Stomach (tissue), 9 donors: ENCODE results near the gene TMEM135. TPM values are rescaled to one million over a fixed set of nuclear protein-coding genes. Genes with fewer than 3 reads are reported as not detected.

ENCODE experiments used
- DNase-seq, 2 donors: peaks; one replicate each; pipeline versions ENCODE4 v3.0.0 to v3.0.0-alpha.2; 2013 to 2019
- H3K27ac ChIP-seq, 5 donors: fragments of 200-600 bp in 4 of 5; sonication (generic) in 4 of 5; one replicate each; pipeline ENCODE4 v1.5.1; 2013 to 2019; ENCODE audit warnings: mild to moderate bottlenecking in 1 of 5, moderate library complexity in 1 of 5
- H3K27me3 ChIP-seq, 3 donors: fragments of 200-600 bp; sonication (generic); one replicate each; pipeline ENCODE4 v1.5.1; 2017 to 2019; ENCODE audit warnings: mixed run types in 1 of 3
- H3K36me3 ChIP-seq, 4 donors: fragments of 200-600 bp; sonication (generic); 1 replicate in 3 of 4; 2 replicates in 1 of 4; pipeline ENCODE4 v1.5.1; 2016 to 2019
- H3K4me1 ChIP-seq, 4 donors: fragments of 200-600 bp; sonication (generic); one replicate each; pipeline ENCODE4 v1.5.1; 2016 to 2019
- H3K4me3 ChIP-seq, 4 donors: fragments of 200-600 bp; sonication (generic) in 3 of 4; one replicate each; pipeline ENCODE4 v1.5.1; 2016 to 2019; ENCODE audit warnings: mild to moderate bottlenecking in 1 of 4
- H3K9me3 ChIP-seq, 4 donors: fragments of 200-600 bp; sonication (generic); one replicate each; pipeline ENCODE4 v1.5.1; 2016 to 2019
- EP300 ChIP-seq: sonication (generic); formaldehyde crosslinking; IDR thresholded peaks from one replicate; pipeline ENCODE4 v1.6.1; 2017; ENCODE audit warnings: antibody characterized with exemption
- POLR2A ChIP-seq, 4 donors: fragments of 450-650 bp; IDR thresholded peaks; one replicate each; pipeline ENCODE4 v1.6.1; 2016; ENCODE audit warnings: antibody characterized with exemption in 4 of 4, control low read depth in 2 of 4, mild to moderate bottlenecking in 1 of 4, moderate library complexity in 1 of 4
- POLR2AphosphoS5 ChIP-seq, 3 donors: sonication (generic); formaldehyde crosslinking; IDR thresholded peaks; one replicate each; pipeline ENCODE4 v1.6.1; 2016; ENCODE audit warnings: antibody characterized with exemption in 3 of 3
- WGBS, 5 donors: extraction: QIAGEN DNeasy Blood & Tissue Kit in 3 of 5; methylation state at CpG; one replicate each; pipeline versions ENCODE4 v1.1.5 to v1.1.7; 2013 to 2018; 5-methylcytosine and 5-hydroxymethylcytosine counted together
- intact Hi-C: fragments of 100-400 bp; cut with DNase I; formaldehyde crosslinking; loops from one replicate; pipeline ENCODE4 v1.15.1; 2023; ENCODE audit warnings: low total_unique reads
- polyA plus RNA-seq, 3 donors: library from polyadenylated mRNA; stranded (reverse); fragments of 200-250 nt; gene quantifications; one replicate each; pipeline ENCODE4 v1.2.3, GENCODE V29; 2013
- total RNA-seq, 5 donors: library from RNA; depleted of rRNA; stranded (reverse); fragments of >200 nt; gene quantifications; one replicate each; pipeline versions ENCODE4 v1.1.0 to v1.2.3, GENCODE V29; 2014 to 2016
- TF ChIP-seq, protein P1 (sequence below), 7 experiments: fragments of 450-650 bp in 4 of 7; fragments of 200-600 bp in 3 of 7; sonication (generic) in 3 of 7; IDR thresholded peaks; one replicate each; pipeline ENCODE4 v1.5.1; 2016 to 2019; ENCODE audit warnings: antibody characterized with exemption in 7 of 7, control low read depth in 2 of 7, mild to moderate bottlenecking in 1 of 7
- donor health status: healthy with polysubstance abuse.
- donor health status: Bipolar disorder and iron deficiency.
- donor health status: healthy.

The TMEM135 gene
- total and polyA plus RNA-seq, 8 donors, result 0.58 to 202 (median 3.9) TPM

DNA sequence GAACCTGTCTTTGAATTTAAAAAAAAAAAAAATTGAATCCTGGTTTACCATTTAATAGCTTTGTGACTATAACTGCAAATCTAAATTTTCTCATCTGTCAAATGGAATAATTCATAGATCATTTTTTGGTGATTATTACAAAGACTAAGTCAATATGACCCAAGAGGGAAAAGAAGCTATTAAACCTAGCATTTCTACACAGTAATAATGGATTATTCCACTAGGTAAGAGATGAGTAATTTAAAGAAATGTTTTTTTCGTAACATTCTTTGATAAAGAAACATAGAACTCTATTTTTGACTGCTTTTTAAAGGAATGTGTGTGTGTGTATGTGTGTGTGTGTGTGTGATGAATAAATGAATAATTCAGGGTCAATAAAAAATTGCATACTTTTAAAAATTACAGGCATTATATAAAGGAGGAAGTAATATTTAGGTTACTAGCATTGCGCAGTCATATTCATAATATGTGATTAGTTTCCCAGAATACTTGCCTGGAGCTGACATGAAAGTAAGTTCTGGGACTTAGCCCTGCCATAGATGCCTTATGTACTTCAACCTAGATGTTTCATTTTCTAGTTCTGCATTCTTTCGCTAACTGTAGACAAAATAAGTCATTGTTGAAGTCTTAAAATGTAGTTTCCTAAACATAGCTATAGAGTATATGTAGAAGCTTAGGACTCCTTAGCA, 72.9 kb downstream of the TMEM135 start:
- peaks cover 0 to 5% (median 0%) of the 10 kb centered on the region in 4 donors for H3K4me1 ChIP-seq
- no peak for DNase-seq
- H3K27me3 ChIP-seq, result no peaks in the 10 kb centered on the region
- TF ChIP-seq POLR2A (IDR thresholded peaks at IDR 0.05) (no peak), EP300 (no peak)
- intact Hi-C loops, result no loop called here
- 64 to 81% (median 77%) methylated on average over 3 of the region's 3 CpGs for WGBS, 5 donors
- no peaks in the 10 kb centered on the region for H3K36me3 ChIP-seq
- no peak overlapping the region for H3K4me3 ChIP-seq
- no peaks in the 10 kb centered on the region for H3K9me3 ChIP-seq
- H3K27ac ChIP-seq, result no peak overlapping the region

DNA sequence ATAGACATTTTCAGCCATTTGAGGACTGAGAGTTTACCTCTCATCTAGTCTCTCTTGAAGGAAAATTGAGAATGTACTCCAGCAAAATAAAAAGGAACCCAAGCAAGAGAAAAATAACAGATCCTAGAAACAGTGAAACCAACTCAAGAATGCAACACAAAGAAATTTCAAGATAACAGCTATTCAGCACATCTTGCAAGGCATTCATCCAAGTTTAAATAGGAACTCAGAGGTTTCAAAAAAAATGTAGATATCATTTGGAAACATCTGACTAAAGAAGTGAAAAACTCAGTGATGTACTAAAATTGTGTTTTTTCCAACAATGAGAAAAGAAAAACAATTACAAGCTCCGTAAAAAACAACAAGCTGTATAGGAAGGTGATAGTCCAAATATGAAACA, 76.4 kb downstream of the TMEM135 start:
- no peaks in the 10 kb centered on the region for H3K4me1 ChIP-seq
- 80 to 94% (median 88%) methylated on average over 1 of the region's 1 CpG for WGBS, 5 donors
- H3K27ac ChIP-seq, result no peak overlapping the region
- intact Hi-C loops, result no loop called here
- H3K4me3 ChIP-seq, result no peak overlapping the region
- H3K36me3 ChIP-seq, result no peaks in the 10 kb centered on the region
- TF ChIP-seq, protein P1, sequence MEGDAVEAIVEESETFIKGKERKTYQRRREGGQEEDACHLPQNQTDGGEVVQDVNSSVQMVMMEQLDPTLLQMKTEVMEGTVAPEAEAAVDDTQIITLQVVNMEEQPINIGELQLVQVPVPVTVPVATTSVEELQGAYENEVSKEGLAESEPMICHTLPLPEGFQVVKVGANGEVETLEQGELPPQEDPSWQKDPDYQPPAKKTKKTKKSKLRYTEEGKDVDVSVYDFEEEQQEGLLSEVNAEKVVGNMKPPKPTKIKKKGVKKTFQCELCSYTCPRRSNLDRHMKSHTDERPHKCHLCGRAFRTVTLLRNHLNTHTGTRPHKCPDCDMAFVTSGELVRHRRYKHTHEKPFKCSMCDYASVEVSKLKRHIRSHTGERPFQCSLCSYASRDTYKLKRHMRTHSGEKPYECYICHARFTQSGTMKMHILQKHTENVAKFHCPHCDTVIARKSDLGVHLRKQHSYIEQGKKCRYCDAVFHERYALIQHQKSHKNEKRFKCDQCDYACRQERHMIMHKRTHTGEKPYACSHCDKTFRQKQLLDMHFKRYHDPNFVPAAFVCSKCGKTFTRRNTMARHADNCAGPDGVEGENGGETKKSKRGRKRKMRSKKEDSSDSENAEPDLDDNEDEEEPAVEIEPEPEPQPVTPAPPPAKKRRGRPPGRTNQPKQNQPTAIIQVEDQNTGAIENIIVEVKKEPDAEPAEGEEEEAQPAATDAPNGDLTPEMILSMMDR (IDR thresholded peaks at IDR 0.05), result no peak
- TF ChIP-seq POLR2A (IDR thresholded peaks at IDR 0.05) (no peak), POLR2AphosphoS5 (IDR thresholded peaks at IDR 0.05) (no peak), EP300 (no peak)
- no peaks in the 10 kb centered on the region for H3K27me3 ChIP-seq
- no peaks in the 10 kb centered on the region for H3K9me3 ChIP-seq
- DNase-seq, result no peak

DNA sequence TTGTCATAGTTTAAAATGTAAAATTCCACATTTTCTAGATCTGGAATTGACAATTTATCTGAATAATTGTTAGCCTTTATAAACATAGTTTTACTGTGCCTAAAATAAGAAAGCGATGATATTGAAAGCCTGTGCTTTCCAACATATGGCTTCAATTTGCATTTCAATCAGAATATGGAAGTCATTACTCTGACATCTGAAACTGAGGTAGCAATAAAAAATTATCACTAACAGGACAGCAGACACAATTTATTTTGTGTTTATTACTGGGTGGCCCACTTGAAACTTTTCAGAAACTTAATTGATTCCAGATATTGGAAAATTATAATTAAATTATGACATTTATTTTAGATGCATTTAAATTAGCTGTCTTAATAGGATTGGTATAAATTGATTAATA, 78.5 kb downstream of the TMEM135 start:
- Histone ChIP-seq H3K4me1 (no peaks in the 10 kb centered on the region), H3K27ac (no peak overlapping the region), H3K9me3 (no peaks in the 10 kb centered on the region), H3K4me3 (no peak overlapping the region), H3K36me3 (no peaks in the 10 kb centered on the region), H3K27me3 (no peaks in the 10 kb centered on the region)
- no peak for TF ChIP-seq POLR2A (IDR thresholded peaks at IDR 0.05)
- TF ChIP-seq, protein P1 (IDR thresholded peaks at IDR 0.05), result no peak
- TF ChIP-seq EP300, result no peak
- no peak for TF ChIP-seq POLR2AphosphoS5 (IDR thresholded peaks at IDR 0.05)
- WGBS, 5 donors, result 96 to 100% (median 98%) methylated on average over 1 of the region's 1 CpG
- intact Hi-C loops, result no loop called here
- DNase-seq, result no peak

DNA sequence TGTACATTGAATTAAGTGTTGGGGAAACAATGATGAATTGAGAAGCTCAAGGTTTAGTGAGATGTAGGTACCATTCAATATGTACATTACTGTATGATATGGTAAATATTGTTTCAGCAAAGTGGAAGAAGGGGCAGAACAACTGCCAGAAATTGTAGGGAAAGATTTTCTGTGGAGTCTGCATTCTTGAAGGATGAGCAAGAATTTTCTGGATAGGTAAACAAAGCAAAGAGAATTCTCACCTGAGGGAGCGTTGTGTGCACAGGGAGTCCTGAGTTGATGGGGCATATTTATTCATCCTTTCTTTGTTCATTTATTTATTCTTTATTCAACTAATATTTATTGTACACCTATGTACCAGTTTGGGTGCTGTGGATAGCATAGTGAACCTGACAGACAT, 83.2 kb downstream of the TMEM135 start:
- H3K27me3 ChIP-seq, result no peaks in the 10 kb centered on the region
- 76 to 97% (median 95%) methylated on average over 1 of the region's 1 CpG for WGBS, 5 donors
- intact Hi-C loops, result no loop called here

DNA sequence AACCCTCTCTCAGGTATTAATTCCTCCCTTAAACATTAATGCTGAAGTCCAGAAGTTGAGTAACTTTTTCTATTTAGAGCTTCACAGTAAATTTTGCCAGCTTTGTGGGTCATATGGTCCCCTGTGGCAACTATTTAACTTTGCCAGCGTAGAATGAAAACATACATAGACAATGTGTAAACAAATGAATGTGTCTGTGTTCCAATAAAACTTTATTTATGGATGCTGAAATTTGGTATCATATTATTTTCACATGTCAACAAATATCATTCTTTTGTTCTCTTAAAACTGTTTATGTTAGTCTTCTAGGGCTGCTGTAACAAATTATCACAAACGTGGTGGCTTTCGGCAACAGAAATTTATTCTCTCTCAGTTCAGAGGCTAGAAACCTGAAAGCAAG, 85.1 kb downstream of the TMEM135 start:
- Histone ChIP-seq H3K9me3 (no peaks in the 10 kb centered on the region), H3K27ac (no peak overlapping the region), H3K27me3 (no peaks in the 10 kb centered on the region), H3K4me1 (peaks cover 0 to 8% (median 0%) of the 10 kb centered on the region in 4 donors), H3K36me3 (no peaks in the 10 kb centered on the region), H3K4me3 (no peak overlapping the region)
- WGBS, 5 donors, result 92 to 95% (median 93%) methylated on average over 3 of the region's 3 CpGs
- TF ChIP-seq POLR2AphosphoS5 (IDR thresholded peaks at IDR 0.05) (no peak), POLR2A (IDR thresholded peaks at IDR 0.05) (no peak), EP300 (no peak)
- TF ChIP-seq, protein P1 (IDR thresholded peaks at IDR 0.05), result no peak
- DNase-seq, result no peak
- intact Hi-C loops, result no loop called here

More for the DNA sequence above, 83.2 kb downstream of the TMEM135 start:
- H3K4me3 ChIP-seq, result no peak overlapping the region
- no peak overlapping the region for H3K27ac ChIP-seq
- H3K4me1 ChIP-seq, result no peaks in the 10 kb centered on the region
- no peak for TF ChIP-seq EP300
- TF ChIP-seq POLR2A (IDR thresholded peaks at IDR 0.05), result no peak
- no peak for TF ChIP-seq POLR2AphosphoS5 (IDR thresholded peaks at IDR 0.05)
- TF ChIP-seq, protein P1 (IDR thresholded peaks at IDR 0.05), result no peak
- H3K36me3 ChIP-seq, result no peaks in the 10 kb centered on the region
- no peaks in the 10 kb centered on the region for H3K9me3 ChIP-seq
- DNase-seq, result no peak
